NCI-H2081 (cell line): ENCODE measurements around the gene IL23R.
A peak's percentile ranks its signal among the peaks of the same experiment; 100 is the strongest.

Experiments
- DNase-seq, 2 experiments: peaks; one replicate each; lab custom pipeline; 2025; lab: John Stamatoyannopoulos, UW

Gene IL23R

GRCh38 chr1:67300561-67300960 lies 134.3 kb downstream of the IL23R start:
- no peak for DNase-seq

DNA sequence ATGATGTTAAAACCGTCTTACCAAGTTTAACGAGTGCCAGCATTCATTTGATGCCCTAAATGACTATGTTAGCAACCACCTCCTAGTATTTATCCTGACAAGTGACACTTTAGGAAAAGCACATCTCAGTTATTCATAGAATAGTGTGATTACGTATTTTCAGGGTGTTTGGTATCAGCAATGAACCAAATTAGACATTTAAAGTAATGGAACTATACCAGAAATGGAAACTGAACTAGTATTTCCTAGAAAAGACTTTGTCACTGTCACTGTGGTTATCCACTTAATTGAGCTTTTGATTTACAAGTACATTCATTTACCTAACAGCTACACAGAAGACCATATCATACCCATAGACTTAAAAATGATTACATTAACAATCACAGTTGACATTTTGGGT lies 137.8 kb downstream of the IL23R start:
- no peak for DNase-seq

GRCh38 chr1:67306547-67306946 lies 140.3 kb downstream of the IL23R start:
- no peak for DNase-seq

DNA sequence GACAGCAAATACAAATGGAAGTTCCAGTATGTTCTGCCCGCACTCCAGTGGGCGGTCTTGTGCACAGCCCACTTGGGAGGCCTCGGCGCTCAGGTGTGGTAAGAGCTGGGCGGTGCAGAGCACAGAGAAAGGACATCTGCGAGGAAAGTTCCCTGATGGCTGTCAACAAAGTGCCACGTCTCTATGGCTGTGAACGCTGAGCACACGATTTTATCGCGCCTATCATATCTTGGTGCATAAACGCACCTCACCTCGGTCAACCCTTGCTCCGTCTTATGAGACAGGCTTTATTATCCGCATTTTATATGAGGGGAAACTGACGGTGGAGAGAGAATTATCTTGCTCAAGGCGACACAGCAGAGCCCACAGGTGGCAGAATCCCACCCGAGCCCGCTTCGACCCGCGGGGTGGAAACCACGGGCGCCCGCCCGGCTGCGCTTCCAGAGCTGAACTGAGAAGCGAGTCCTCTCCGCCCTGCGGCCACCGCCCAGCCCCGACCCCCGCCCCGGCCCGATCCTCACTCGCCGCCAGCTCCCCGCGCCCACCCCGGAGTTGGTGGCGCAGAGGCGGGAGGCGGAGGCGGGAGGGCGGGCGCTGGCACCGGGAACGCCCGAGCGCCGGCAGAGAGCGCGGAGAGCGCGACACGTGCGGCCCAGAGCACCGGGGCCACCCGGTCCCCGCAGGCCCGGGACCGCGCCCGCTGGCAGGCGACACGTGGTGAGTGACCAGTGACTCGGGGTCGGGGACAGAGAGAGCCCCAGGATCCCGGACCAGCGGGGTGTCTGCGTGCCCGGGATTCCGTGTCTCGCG lies 141.2 kb downstream of the IL23R start, which contains the start of gene IL12RB2:
Gene IL12RB2, plus strand, starts transcription at position 623 of the 810 bp plus-strand sequence. CDS start 12,496 bp downstream, outside the sequence.
- peak; percentile 23 to 55 for DNase-seq

- peak in 1 of 2 experiments; percentile 20 for DNase-seq
Observed at GRCh38 chr1:67308136-67308535, 141.9 kb downstream of the IL23R start.
